HS-27A (cell line): ENCODE data around the gene CUEDC1.
"Not testable (repeated sequence)": the region's sequence is repeated elsewhere in the genome, so short reads cannot be mapped to it uniquely, and the experiment has no call there.

Source experiments
- DNase-seq: peaks from one replicate; pipeline ENCODE4 v3.0.0-alpha.2; 2012; ENCODE audit warnings: low read depth, missing footprints

The CUEDC1 gene

GRCh38 chr17:57938061-57938502 lies 17.1 kb downstream of the CUEDC1 start:
- DNase-seq, result no peak

GRCh38 chr17:57937492-57937891 lies 17.7 kb downstream of the CUEDC1 start:
- no peak for DNase-seq

GRCh38 chr17:57935833-57936807 lies 19.1 kb downstream of the CUEDC1 start:
- DNase-seq, result no peak

DNA sequence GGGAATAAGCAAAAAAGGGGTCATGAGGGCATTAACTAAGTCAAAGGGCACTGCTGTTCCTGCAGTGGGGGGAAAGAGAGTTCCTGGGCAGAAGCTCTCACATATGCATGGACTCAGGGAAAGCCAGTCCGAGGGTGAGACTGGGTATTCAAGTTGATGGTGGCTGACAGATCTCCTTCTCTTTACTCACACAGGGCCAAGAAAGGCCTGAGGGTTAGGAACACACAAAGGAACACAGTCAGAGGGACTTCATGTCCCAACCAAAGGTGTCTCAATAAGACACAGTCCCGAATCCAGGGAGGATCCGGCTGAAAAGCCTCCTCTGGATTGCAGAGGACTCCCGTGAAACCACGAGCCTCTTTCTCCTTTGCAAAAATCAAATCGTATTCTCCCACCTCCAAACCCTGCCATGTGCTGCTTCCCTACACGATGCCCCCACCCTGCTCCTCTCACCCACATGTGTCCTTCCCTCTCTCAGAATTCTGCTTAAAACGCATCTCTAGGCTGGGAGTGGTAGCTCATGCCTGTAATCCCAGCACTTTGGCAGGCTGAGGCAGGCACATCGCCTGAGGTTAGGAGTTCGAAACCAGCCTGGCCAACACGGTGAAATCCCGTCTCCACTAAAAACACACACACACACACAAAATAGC lies 23.6 kb downstream of the CUEDC1 start:
- no peak for DNase-seq

GRCh38 chr17:57930239-57930638 lies 25.0 kb downstream of the CUEDC1 start:
- no peak for DNase-seq

- DNase-seq, result no peak
Observed at GRCh38 chr17:57929386-57929785, 25.8 kb downstream of the CUEDC1 start.

DNA sequence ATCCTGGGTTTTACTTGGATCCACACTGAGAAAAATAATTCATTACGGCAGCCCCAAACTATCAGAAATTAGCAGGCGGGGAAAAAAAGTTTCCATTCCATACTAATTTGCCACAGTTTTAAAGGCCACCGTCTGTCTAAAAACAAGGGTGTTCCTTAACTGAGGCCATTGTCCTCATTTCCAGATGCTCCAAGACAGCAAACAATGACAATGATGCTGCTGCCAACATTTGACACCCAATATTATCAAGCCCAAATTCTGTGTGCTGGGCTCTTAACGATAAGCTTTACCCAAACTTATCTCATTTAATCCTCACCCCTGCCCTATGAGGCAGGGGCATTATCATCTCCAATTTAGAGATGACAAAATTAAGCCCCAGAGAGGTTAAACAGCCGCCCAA lies 26.3 kb downstream of the CUEDC1 start:
- DNase-seq, result no peak

DNA sequence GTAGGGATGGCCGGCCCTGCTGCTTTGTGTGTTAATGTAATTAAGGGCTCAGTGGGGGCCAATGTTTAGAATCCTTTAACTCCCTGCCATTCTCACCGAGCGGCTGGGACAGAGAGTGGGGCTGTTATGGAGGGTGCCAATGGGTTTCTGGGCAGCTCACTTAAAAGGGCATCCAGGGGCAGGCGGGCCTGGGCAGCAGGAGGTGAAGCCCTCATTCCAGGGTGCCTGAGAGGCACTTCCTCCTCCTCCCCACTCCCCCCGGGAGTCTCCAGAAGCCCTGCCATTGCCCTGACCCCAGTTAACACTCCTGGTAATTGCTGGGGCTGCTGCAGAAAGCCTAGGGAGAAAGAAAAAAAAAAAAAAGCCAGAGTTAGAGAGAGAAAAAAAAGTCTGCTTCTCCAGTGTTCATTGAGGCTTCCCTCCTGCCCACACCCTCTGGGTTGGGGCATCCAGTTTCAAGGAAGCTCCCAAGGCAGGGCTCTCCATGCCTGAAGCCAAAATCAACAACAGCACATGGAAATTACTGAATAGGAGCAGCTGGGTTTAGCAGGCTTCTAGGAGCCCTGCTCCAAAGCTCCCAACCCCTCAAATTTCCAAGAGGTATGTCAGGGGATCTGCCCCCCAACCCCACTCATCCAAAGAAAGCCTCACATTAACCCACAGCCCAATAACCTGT lies 28.0 kb downstream of the CUEDC1 start:
- DNase-seq, result no peak

GRCh38 chr17:57926723-57927047 lies 28.5 kb downstream of the CUEDC1 start:
- DNase-seq, result no peak

DNA sequence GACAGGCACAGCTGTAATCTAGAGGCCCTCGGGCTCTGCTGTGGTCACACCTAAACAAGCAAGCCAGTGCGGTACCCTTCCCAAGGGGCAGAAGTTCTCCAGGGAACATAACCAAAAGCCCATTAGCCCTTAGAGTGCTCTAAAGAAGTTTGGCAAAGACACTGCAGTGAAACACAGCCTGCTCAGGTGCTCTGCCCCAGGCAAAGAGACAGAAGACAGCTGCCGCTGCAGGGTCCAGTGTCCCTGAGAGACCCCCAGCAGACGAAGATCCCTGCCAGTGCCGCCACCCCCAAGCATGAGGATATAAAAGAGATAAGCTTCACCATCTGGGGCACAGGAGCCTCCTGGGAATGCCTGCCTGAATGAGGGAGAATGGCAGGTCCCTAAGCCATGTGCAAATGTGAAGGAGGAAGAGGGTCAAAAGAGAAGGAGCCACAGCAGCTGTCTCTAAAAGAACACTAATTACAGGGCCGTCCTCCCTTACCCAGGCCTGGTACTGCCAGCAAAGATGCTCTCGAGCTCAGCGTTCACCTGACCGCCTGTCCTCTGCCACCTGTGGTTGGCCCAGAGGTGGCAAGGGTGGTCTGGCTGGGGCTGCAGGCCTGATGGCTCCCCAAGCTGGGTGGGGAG lies 29.7 kb downstream of the CUEDC1 start:
- no peak for DNase-seq

DNA sequence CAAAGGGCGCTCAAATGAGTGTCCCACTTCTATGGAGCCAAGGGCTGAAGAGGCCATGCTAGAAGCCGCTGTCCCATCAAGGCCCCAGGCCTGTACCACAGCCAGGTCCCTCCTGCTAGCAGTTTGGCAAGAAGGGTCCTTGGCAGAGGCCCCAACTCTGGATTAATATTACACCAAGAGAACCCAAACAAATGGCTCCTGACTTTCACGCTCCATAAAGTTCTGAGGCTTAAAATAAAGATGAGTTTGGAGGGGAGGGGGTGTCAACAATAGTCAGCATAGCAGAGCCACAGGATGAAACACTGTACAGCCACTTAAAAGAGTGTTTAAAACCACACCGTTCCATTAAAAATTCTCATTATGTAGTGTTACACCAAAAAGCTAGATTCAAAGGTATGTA lies 30.5 kb downstream of the CUEDC1 start:
- DNase-seq, result no peak

- no peak for DNase-seq
Observed at GRCh38 chr17:57923182-57923872, 31.9 kb downstream of the CUEDC1 start.

GRCh38 chr17:57922745-57923144 lies 32.5 kb downstream of the CUEDC1 start:
- not testable (repeated sequence) for DNase-seq

DNA sequence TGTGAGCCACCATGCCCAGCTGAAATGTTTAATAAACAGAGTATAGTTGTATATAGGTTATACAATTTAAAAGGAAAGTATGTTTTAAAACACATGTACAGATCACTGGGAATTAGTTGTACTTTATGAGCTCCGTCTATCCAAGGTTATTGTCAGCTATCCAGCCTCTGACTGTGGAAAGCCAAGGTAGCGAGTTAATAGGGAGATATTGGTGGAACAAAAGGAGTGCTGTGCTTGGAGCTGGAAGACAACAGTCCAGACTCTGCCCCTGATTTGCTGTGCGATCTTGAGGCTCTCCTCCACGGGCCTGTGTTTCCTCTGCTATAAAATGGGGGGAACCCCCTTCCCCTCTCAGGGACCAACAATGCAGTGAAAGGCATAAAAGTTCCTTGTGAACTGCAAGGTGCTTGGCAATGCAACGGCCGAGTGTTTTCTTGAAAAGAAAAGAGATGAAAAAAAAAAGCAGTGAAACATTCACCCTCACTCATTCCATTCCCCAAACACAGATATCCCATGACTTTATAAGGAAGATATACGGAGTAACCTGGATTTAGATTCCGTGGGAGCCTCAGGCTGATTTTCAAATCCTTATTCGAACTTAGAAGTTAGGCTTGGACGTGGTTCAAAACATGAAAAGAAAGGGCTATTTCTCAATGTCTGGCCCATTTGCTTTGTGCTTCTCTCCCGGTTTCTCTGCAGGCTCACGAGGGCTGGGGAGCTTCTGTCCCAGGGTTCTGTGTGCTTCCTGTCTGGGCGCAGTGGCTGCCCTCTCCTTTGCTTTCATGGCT lies 34.1 kb downstream of the CUEDC1 start:
- DNase-seq, result no peak

DNA sequence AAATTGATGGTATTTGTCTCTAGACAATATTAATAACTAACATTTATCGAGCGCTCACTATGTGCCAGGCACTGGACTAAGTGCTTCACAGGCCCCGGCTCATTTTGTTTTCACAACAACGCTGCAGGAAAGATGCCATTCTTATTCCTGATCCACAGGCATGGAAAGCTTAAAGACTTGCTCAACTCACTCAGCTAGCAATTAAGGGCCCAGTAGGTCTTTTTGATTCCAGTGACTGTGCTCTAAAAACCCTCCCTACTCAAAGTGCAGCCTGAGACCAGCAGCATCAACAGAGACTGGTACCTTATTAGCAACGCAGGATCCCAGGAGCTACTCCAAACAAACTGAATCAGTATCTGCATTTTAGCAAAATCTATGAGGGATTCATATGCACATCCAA lies 35.3 kb downstream of the CUEDC1 start:
- DNase-seq, result no peak

DNA sequence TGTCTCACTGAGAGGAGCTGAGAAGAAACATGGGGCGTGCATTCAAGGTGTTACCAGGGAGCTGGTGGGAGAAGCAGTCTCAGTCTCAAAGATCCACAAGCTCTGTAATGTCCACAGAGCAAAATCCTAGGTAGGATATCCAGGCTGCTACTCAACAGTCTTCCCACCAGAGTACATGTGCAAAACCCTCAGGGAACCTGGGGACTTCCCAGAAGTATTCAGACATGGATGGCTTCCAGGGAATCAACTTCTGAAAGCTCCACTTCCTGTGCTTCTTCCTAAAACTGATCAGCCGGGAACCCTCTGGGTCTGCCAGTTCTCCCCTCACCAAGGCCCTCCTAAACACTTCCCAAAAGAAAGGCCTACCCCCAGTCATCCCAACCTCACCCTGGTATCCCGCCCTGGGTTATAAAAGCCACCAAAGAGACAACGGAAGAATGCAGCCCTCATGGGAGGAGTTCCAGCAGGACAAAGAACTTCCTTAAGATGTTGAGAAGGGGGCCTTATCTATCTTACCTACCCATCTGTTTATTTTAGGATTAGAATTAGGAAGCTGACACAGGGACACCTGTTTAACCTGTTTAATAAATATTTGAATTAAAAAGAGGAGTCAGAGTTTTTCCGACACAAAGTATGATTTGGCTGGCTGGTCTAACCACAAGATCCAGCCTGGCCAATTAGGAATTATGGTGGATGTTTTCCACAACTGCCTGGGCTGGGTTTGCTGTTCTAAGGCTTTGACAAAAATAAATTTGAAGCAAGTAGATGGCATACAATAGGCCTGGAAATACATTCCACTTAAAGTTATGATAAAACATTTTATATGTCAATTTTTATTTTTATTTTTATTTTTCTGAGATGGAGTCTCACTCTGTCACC lies 37.0 kb downstream of the CUEDC1 start:
- no peak for DNase-seq

DNA sequence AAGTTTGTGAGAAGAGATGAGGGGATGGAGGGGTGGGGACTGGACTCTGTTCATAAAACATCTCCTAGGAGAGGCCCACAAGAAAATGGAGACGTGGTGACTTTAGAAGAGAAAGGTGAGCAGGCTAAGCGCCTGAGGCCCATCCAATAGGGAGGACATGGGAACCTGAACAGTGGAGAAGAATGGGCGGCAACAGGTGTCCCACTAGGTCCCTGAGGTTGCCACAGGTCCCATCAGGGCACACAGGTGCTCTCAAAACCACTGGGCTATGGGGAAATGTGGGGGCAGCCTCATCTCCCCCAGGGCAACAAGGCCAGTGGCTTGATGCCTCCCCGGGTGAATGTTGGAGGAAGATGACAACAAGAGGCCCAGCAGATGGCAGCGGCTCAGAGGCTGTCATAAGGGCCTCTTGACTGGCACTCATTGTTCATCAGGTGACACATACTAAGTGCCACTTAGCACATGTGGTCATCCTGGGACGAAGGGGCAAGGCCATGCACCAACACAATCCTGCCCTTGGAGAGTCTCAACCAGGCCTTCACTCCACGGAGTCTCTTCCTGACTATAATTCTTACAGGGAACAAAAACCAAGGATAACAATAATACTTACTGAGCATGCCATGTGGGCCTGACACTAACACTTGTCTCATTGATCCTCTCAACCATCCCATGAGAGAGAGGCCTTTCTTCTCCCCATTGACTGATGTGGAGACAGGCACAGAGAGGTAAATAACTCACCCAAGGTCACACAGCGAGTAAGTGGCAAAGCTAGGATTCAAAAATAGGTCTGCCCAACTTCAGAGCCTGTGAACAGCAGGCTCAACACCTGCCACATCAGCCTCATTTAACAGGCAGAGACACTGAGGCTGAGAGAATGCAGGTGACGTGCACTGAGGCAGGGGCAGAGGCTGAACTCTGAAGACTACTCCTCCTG lies 38.0 kb downstream of the CUEDC1 start:
- DNase-seq, result no peak

DNA sequence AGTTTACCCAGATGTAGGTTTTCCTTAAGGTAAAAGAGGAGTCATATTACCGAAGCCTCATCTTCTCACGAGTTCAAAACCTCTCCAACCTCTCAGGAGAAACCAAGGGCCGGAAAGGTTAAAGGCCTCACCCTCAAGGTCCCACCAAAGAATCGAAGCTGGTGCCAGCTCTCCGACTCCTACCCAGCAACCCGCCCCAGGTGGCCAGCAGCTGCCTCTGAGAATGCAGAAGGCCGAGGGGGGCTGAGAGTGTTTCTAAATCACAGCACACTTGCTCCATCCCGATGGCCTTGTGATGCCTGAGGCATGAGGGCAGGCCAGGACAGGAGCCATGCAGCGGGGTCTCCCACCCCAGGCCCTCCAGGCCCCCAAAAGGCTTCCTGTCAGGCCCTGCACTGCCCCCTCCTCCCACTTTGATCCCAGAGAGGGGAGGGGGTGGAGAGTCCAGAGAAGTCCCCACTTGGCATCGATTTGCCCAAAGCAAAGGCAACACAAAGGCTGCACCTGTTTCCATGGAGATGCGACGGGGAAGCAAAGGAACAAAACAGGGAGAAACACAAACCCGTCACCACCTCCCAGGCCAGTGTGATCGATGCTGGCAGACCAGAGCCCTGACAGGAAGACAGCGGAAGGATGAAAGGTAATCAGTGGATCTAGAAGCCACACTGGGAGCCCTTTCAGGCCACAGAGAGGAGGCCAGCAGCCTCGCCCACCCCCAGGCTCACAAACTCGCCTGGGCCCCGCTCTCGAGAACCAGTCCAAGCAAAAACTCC lies 39.0 kb downstream of the CUEDC1 start:
- DNase-seq, result no peak
